T1000 (cell line): ENCODE data around the gene TSHZ2.

Experiments used
- DNase-seq: peaks from one replicate; lab custom pipeline; 2025; ENCODE audit warnings: mixed read lengths; lab: John Stamatoyannopoulos, UW

TSHZ2 gene

DNA sequence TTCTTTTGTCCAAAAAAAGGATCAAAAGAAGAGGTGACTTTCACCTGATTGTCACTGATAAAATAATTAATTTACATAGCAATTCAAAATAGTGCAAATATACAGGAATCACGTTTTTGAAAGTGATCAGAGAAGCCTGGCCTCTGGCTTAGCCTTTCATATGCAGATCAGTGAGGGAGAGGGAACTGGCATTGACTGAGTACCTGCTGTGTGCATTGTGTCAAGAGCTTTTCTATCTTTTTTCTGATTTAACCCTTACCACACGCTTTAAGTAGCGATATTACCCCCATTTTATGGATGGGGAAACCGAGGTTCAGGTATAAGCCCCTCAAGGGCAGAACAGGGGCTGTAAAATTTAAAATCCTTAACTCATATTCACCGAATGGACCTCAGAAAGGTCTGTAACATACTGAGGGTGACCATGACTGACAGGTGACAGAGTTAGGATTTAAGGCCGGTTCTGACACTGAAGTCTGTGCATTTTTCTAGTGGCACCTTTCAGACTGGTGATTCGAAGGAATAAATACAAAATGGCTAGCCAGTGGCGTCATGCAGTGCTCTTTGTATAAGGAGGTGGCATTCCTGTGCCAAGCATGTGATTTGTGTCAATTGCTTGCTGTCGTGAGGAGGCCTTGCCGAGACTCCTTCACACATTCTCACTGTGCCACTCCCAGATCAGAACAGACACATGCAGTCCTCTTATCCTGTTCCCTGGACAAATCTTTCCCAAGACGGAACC, 310.2 kb downstream of the TSHZ2 start:
- no peak for DNase-seq

DNA sequence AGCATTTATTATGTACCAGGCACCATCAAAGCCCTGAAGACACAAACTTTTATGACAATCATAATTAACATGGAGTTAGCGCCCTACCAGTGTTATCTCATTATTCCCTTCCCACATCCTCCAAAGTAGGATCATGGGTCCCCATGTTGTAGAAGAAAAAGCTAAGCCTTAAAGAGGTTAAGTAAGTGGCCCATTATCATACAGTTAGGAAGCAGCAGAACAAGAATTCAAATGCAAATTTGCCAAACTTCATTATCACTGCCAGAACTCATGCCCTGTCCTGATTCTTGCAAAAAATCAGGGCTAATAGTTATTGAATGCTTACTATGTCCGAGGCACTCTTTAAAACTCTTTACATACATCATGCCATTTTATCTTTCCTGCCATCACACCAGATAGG, 310.9 kb downstream of the TSHZ2 start:
- DNase-seq = no peak

DNA sequence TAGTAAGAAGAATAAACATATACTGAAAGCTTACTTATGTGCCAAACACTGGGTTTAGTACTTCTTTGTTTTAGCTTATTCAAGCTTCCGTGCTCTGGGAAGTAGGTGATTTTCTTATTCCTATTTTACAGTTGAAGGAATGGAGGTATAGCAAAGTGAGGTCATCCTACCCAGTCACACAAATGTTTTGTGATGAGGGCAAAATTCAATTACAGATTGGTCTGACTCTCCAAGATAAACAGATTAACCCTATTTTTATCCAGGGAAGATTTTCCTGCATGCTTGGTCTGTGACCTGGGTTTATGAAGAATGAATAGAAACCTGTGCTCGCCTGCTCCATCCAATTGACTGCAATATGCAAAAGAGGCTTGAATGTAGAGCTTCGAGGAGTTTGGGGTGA, 311.4 kb downstream of the TSHZ2 start:
- no peak for DNase-seq

DNA sequence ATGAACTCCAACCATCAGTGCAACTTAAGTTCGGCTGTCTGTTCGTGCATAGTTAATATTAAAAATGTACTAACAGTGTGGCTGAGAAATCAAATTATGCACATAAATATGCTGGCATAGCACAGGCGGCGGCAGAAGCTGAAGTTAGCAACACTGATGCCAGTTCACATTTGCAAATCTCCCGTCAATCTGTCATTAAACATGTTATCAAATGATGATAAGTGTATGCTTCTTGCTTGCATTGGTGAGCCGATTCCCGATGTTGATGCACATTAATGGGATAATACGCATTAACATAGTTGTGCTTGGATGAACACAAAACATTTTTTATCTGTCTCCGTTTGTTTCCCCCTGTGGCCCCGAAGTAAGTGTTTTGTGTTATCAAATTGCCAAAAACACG, 312.1 kb downstream of the TSHZ2 start:
- DNase-seq = no peak

GRCh38 chr20:53284696-53285095, 312.5 kb downstream of the TSHZ2 start:
- no peak for DNase-seq

DNA sequence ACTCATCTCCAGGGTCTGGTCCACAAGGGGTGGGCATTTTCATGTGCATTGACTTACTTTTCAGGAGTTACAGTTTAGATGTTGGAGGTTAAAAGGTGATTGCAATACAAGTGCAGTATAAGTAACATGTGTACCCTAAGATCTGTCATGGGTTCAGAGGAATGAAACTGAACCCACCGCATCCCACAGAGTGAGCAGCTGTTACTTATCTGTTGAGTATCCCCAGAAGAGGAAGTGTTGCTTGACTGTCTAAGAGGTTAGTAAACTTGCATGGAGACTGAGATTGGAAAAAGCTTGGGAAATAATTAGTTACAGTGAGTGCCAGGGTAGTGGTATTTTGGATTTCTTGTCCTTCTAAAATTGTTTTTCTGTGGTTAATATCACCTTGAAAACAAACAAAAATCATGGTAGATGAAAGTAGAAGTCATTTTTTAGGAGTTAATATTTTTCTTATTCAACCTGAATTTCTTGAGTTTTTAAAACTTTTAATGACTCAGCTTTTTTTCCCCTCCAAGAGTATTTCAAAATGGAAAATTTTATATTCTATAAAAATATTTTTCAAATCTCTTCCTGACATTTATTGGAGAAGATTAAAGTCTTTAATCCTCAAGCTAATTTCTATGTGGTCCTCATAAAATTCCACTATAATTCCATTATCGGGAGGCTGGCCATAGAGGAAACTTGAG, 315.3 kb downstream of the TSHZ2 start:
- no peak for DNase-seq

DNA sequence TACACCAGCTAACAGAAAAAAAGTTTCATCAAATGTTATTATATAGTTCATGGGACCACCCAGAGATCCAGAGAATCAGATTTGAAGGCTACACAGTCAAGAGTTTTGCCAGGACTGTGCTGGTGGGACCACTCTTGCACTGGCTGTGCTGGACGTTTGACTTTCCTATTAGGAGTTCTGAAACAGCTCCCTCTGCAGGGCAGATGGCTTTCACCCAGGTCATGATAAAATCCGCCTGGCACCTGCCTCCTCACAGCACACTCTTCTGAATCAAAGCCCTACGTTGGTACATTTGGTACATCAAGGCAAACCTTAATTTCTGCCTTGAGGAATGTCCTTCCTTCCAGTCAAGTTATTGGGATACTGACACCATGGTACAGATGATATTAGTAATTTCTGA, 319.4 kb downstream of the TSHZ2 start:
- DNase-seq = no peak

GRCh38 chr20:53292347-53292746, 320.2 kb downstream of the TSHZ2 start:
- no peak for DNase-seq

DNA sequence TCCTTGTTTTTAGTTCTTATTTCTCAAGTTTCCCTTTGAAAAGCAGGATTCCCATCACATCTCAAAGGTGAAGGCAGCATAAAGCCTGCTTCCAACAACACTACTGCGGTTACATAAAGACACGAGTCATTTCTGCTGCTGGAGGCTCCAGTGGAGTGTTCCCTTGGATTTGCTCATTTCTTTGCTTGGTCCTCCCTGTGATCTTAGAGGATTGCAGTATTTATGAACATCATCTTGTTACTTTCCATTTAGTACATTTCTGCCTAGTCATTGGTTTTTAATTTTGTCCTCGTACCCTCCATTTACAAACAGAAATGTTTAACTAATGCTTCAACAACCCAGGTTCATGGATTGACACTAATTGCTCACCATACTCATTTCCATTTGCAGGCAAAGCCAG, 322.6 kb downstream of the TSHZ2 start:
- DNase-seq = no peak

- DNase-seq = no peak
Observed at GRCh38 chr20:53296025-53296424, 323.9 kb downstream of the TSHZ2 start.

DNA sequence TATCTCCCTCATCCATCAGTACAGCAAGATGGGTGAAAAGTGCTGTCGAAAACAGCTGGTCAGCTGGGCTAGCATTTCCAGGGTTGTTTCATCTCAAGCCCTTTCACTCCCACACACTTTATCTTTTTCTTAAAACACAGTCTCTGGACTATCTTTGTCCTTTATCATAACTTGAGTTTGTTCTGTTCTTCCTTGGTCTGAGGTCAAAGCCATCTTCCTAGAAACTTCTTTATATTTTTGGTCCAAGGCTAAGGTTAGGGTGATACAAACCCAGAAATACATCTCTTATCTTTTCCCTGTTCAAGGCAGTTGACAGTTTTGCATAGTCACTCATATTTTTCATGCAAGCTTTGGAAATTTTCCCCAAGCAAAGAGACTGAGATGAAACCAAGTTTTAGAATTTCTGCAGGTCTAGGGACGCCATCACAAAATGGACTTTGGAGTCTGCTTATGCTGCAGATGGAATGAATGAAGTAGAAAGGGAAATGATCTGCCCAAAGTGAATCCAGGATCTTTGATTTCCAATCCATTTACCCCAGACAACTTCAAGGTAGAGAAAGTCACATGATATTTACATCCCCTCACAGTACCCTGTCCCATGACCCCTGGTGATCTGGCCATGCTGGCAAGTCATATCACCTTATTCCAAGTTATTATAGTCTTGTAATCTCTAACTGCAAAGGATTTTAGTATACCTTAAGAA, 324.4 kb downstream of the TSHZ2 start:
- no peak for DNase-seq

- no peak for DNase-seq
Observed at GRCh38 chr20:53297154-53297529, 325.0 kb downstream of the TSHZ2 start.

DNA sequence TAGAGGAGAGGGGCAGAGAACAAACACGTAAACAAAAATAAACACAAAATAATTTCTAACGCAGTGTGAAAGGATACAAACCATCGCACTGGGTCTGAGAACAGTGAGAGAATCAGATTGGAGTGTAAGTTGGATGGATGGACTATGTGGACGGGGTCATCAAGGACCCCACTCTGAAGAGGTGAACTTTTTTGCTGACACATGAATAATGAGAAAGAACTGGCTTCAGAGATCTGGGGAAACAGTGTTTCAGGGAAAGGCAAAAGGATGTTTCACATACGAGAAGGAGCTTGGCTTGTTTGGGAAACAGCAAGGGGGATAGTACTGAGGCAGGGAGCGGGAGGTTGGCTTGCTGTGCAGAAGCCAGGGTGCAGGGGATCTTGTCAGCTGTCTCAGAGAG, 326.1 kb downstream of the TSHZ2 start:
- no peak for DNase-seq

GRCh38 chr20:53298911-53299310, 326.8 kb downstream of the TSHZ2 start:
- DNase-seq = no peak

GRCh38 chr20:53299831-53300230, 327.7 kb downstream of the TSHZ2 start:
- DNase-seq = no peak

- DNase-seq = no peak
Observed at GRCh38 chr20:53301869-53302268, 329.7 kb downstream of the TSHZ2 start.

DNA sequence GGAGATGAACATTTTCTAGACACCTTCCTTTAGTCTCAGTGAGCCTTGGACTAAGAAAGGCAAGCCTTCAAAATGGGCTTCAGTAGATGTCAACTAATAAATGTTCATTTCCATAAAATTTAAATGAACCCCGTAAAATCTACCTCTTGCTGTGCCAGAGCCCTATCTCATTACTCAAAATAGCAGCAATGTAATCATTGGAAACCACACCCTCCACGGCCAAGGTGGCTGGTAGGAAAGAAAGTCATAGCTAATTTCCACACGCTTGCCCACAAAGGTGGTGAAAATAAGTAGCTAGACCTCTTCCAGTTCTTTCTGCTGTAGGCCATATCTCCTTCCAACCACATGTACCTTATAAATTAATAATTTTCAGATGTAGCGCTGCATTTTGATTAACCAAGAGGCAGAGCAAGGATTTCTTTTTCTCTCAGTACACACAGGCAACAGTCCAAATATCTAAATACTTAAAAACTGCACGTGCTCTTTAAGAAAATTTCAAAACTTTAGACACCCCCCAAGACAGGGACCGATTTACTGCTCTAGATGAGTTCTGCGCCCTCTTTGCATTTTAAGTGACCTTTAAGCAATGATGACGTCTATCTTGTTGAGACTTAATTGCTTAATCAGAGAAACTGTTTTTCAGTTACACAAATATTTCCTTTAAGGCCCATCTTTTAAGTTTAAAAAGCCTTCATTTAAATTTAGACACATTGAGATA, 330.7 kb downstream of the TSHZ2 start:
- no peak for DNase-seq

DNA sequence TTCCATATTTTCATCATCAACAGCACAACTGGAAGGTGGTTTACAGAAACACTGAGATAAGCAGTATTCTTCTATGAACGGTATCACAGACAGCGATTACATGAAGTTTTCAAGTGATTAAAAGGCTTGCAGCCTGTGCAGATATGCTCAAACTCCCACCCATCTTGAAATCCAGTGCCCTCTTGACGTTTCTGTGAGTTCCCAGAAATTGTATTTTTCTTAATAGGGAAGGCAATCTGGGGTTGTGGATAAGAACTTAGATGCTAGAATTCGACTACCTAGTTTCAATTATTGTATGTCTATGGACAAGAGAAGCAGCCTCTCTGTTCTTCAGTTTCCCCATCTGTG, 331.2 kb downstream of the TSHZ2 start:
- no peak for DNase-seq

GRCh38 chr20:53304146-53304545, 332.0 kb downstream of the TSHZ2 start:
- no peak for DNase-seq

DNA sequence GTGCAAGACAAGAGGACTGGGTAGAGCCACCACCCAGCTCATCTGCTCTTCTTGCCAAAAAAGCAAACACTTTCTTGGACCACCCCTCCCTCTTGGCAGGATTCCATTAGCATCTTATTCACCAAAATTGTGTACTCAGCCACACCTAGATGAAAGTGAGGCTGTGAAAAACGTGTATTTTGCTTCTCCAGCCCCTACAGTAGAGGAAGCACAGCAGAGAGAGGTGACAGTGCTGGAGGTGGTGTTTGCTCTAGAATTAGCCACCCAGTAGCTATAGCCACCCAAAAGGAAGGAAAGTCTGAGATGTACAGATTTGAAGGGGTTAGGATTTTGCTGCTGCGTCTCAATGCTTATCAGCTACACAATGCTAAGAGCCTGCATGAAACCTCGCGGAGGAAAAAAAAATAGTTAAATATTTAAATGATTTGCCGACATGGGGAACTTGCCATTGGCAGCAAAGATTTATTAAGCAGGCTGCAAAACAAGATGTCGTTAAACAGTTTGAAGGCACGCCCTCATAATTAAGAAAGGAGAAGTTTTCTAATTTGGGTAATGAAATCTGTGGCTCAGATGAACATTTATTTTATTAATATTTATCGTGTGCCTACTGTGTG, 334.1 kb downstream of the TSHZ2 start:
- no peak for DNase-seq

GRCh38 chr20:53307964-53308597, 335.9 kb downstream of the TSHZ2 start:
- no peak for DNase-seq

DNA sequence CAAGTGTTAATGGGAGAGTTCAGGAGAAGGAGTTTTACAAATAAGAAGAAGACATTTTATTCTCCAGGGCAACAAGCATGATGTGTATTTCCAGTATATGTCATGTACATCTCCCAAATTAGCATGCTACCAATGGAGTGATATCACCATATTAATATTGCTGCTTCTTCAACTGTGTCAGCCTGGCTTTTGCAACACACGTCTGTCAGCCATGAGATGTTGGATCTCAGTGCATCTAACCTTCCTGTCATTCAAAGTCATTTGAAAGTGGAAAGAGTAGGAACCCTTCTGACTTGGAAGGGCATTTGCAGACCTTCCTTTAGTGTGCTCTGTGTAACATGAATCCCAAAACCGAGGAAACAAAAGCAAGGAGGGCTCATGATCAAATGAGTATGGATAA, 337.4 kb downstream of the TSHZ2 start:
- no peak for DNase-seq
